ENCODE results near the gene EPS15. TPM values are rescaled to one million over a fixed set of nuclear protein-coding genes. Genes with fewer than 3 reads are reported as not detected.
"Not testable (repeated sequence)": the region's sequence is repeated elsewhere in the genome, so short reads cannot be mapped to it uniquely, and the experiment has no call there.

EPS15 gene
- total RNA-seq (2014; rRNA removed; shearing (Covaris generic)): 31.5 and 34.0 TPM in 2 replicates

GRCh38 chr1:51519048-51519864 is at the start of gene EPS15:
Gene EPS15 (minus strand): TSS chr1:51519266. CDS start chr1:51519231, 35 bp downstream.
- DNase-seq (ENCODE audit: low spot score): peak; percentile 84

- no peak for DNase-seq (ENCODE audit: low spot score)
Observed at GRCh38 chr1:51568231-51568935, 49.3 kb upstream of the EPS15 start.

- DNase-seq (ENCODE audit: low spot score): peak; percentile 33
Observed at GRCh38 chr1:51567653-51568052, 48.6 kb upstream of the EPS15 start.

GRCh38 chr1:51566260-51566659 is 47.2 kb upstream of the EPS15 start:
- no peak for DNase-seq (ENCODE audit: low spot score)

- no peak for DNase-seq (ENCODE audit: low spot score)
Observed at GRCh38 chr1:51565009-51565408, 45.9 kb upstream of the EPS15 start.

GRCh38 chr1:51564124-51564523 is 45.1 kb upstream of the EPS15 start:
- DNase-seq (ENCODE audit: low spot score): no peak

- DNase-seq (ENCODE audit: low spot score): no peak
Observed at GRCh38 chr1:51561702-51562101, 42.6 kb upstream of the EPS15 start.

GRCh38 chr1:51560895-51561294 is 41.8 kb upstream of the EPS15 start:
- DNase-seq (ENCODE audit: low spot score): not testable (repeated sequence)

GRCh38 chr1:51560034-51560433 is 41.0 kb upstream of the EPS15 start:
- no peak for DNase-seq (ENCODE audit: low spot score)

- DNase-seq (ENCODE audit: low spot score): no peak
Observed at GRCh38 chr1:51559501-51559900, 40.4 kb upstream of the EPS15 start.

GRCh38 chr1:51559064-51559500 is 40.0 kb upstream of the EPS15 start:
- no peak for DNase-seq (ENCODE audit: low spot score)

- no peak for DNase-seq (ENCODE audit: low spot score)
Observed at GRCh38 chr1:51558375-51558924, 39.4 kb upstream of the EPS15 start.

GRCh38 chr1:51557168-51557567 is 38.1 kb upstream of the EPS15 start:
- no peak for DNase-seq (ENCODE audit: low spot score)

GRCh38 chr1:51555866-51556619 is 37.0 kb upstream of the EPS15 start:
- no peak for DNase-seq (ENCODE audit: low spot score)

GRCh38 chr1:51553911-51554310 is 34.8 kb upstream of the EPS15 start:
- DNase-seq (ENCODE audit: low spot score): no peak

- no peak for DNase-seq (ENCODE audit: low spot score)
Observed at GRCh38 chr1:51552929-51553807, 34.1 kb upstream of the EPS15 start.

GRCh38 chr1:51551848-51552296 is 32.8 kb upstream of the EPS15 start:
- DNase-seq (ENCODE audit: low spot score): peak; percentile 20

GRCh38 chr1:51551081-51551480 is 32.0 kb upstream of the EPS15 start:
- DNase-seq (ENCODE audit: low spot score): no peak

GRCh38 chr1:51549901-51550300 is 30.8 kb upstream of the EPS15 start:
- no peak for DNase-seq (ENCODE audit: low spot score)

GRCh38 chr1:51549016-51549619 is 30.1 kb upstream of the EPS15 start:
- no peak for DNase-seq (ENCODE audit: low spot score)

All from H4 (cell line).